PFSK-1 (cell line): Measurements from ENCODE around the gene MSANTD2.

ENCODE experiments used
- FOXP2 ChIP-seq: optimal IDR thresholded peaks from 2 replicates; pipeline ENCODE3; 2011; ENCODE audit warnings: borderline replicate concordance, control low read depth, inconsistent platforms; ENCODE audit not compliant: insufficient read depth; ENCODE audit errors: extremely low read length, extremely low read depth
- POLR2AphosphoS5 ChIP-seq: IDR thresholded peaks from 2 replicates; pipeline ENCODE4 v1.6.1; 2012; ENCODE audit warnings: low read depth, mild to moderate bottlenecking, control low read depth, low read length, moderate library complexity
- SIN3A ChIP-seq: IDR thresholded peaks from 2 replicates; pipeline ENCODE4 v1.6.1; 2012; ENCODE audit warnings: mild to moderate bottlenecking, low read length, moderate library complexity, borderline replicate concordance; ENCODE audit not compliant: insufficient read depth
- TAF1 ChIP-seq: IDR thresholded peaks from 2 replicates; pipeline ENCODE4 v1.6.1; 2012; ENCODE audit warnings: low read length, control low read depth, borderline replicate concordance; ENCODE audit not compliant: insufficient read depth
- TF ChIP-seq, protein P1 (sequence below), 2 experiments: IDR thresholded peaks; 2 replicates each; pipeline versions ENCODE4 v1.6.1 to v1.8.0; 2011 to 2012; ENCODE audit warnings: low read depth in 2 of 2, low read length in 2 of 2, control low read depth in 1 of 2, inconsistent platforms in 1 of 2, mild to moderate bottlenecking in 1 of 2, moderate library complexity in 1 of 2; ENCODE audit not compliant: insufficient read depth in 1 of 2

Gene MSANTD2

GRCh38 chr11:124779568-124779967, 20.6 kb downstream of the MSANTD2 start:
- TF ChIP-seq FOXP2 (no peak), POLR2AphosphoS5 (no peak), TAF1 (no peak), SIN3A (no peak)
- TF ChIP-seq, protein P1, sequence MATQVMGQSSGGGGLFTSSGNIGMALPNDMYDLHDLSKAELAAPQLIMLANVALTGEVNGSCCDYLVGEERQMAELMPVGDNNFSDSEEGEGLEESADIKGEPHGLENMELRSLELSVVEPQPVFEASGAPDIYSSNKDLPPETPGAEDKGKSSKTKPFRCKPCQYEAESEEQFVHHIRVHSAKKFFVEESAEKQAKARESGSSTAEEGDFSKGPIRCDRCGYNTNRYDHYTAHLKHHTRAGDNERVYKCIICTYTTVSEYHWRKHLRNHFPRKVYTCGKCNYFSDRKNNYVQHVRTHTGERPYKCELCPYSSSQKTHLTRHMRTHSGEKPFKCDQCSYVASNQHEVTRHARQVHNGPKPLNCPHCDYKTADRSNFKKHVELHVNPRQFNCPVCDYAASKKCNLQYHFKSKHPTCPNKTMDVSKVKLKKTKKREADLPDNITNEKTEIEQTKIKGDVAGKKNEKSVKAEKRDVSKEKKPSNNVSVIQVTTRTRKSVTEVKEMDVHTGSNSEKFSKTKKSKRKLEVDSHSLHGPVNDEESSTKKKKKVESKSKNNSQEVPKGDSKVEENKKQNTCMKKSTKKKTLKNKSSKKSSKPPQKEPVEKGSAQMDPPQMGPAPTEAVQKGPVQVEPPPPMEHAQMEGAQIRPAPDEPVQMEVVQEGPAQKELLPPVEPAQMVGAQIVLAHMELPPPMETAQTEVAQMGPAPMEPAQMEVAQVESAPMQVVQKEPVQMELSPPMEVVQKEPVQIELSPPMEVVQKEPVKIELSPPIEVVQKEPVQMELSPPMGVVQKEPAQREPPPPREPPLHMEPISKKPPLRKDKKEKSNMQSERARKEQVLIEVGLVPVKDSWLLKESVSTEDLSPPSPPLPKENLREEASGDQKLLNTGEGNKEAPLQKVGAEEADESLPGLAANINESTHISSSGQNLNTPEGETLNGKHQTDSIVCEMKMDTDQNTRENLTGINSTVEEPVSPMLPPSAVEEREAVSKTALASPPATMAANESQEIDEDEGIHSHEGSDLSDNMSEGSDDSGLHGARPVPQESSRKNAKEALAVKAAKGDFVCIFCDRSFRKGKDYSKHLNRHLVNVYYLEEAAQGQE (IDR thresholded peaks at IDR 0.05; ENCODE audit: insufficient read depth in 1 of 2, low read depth in 2 of 2, low read length in 2 of 2): no peak

DNA sequence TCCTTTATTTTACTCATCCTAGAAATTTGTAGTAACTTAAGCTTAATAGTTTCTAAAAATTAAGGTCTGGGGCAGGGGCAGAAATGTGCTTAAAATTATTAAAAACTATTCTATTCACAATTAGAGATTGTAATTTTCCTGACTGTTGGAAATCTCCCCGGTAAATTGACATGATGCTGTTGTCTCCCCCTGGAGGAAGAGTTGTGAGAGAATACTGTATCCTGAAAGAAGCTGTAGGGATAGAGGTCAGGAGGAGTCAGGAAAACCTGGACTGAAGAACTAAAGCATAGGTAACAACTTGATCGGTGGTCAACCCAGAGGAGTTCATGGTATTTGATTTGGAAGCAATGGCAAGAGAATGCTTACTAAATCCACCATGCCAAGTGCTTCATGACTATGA, 21.9 kb downstream of the MSANTD2 start:
- no peak for TF ChIP-seq SIN3A
- no peak for TF ChIP-seq POLR2AphosphoS5
- no peak for TF ChIP-seq TAF1
- TF ChIP-seq, protein P1 (IDR thresholded peaks at IDR 0.05; ENCODE audit: insufficient read depth in 1 of 2, low read depth in 2 of 2, low read length in 2 of 2): no peak
- no peak for TF ChIP-seq FOXP2

DNA sequence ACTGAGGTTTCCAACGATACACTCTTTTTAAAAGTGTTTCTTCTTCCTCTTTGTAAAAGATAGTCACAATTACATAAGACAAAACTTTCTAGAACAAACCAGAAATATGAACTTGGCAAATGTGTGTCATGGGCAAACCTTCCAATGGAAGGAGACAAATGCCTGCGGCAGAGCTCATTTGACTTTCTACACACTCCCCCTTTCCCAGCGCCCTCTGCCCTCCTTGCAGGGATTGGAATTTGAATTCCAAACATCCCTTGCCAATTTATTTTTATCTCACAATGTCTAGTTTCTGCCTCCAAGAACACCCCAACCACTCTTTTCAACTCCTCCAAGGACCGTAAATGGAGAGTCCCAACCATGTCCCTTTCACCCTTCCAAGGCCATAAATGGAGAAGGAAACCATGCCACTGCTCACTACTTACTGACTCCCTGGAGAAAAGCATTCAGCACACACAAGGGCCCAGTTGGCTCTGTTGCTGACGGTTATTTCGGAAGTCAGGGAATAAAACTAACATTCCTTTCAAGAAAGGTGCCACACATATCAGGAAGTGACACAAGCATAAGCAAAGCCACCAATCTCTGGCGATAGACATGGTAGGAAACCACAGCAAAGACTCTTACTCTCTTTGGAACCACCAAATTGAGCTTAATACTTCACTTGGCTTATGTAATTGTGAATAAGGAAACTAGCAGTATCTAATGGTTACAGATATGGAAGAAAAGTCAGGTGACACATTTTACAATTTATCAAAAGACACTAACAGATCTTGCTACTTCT, 23.2 kb downstream of the MSANTD2 start:
- TF ChIP-seq TAF1: no peak
- no peak for TF ChIP-seq POLR2AphosphoS5
- TF ChIP-seq, protein P1 (IDR thresholded peaks at IDR 0.05; ENCODE audit: insufficient read depth in 1 of 2, low read depth in 2 of 2, low read length in 2 of 2): no peak
- no peak for TF ChIP-seq FOXP2
- no peak for TF ChIP-seq SIN3A

GRCh38 chr11:124769806-124770774, 30.1 kb downstream of the MSANTD2 start:
- no peak for TF ChIP-seq TAF1
- TF ChIP-seq, protein P1 (IDR thresholded peaks at IDR 0.05; ENCODE audit: insufficient read depth in 1 of 2, low read depth in 2 of 2, low read length in 2 of 2): no peak
- no peak for TF ChIP-seq POLR2AphosphoS5
- no peak for TF ChIP-seq SIN3A
- TF ChIP-seq FOXP2: no peak
